ENCODE data around the gene KIAA1549. TPM values are rescaled to one million over a fixed set of nuclear protein-coding genes. Genes with fewer than 3 reads are reported as not detected.
A peak's percentile ranks its signal among the peaks of the same experiment; 100 is the strongest.

Gene KIAA1549
- total and polyA plus RNA-seq, 9 of the 15 experiments (the other 6 are each of a cell fraction or from before 2014, with no cell fraction given) = 0.01 to 0.29 (median 0.07) TPM

GRCh38 chr7:138828302-138828701 is 152.9 kb downstream of the KIAA1549 start (continued):
- TF ChIP-seq PRDM10 (IDR thresholded peaks at IDR 0.05; ENCODE audit: partially characterized antibody) (no peak), ZNF140 (CRISPR knock-in tag; IDR thresholded peaks at IDR 0.05) (no peak)

- in situ Hi-C loops (cut with MboI) = no loop called here
- WGBS (ENCODE audit: insufficient coverage, low coverage, missing lambda C conversion rate) = under 1% methylated on average over 11 of the region's 11 CpGs
- TF ChIP-seq ZNF740 (CRISPR knock-in tag; IDR thresholded peaks at IDR 0.05) (no peak), ZNF740 (tag; IDR thresholded peaks at IDR 0.05) (no peak), PKNOX1 (IDR thresholded peaks at IDR 0.05) (0 out of 2 replicates have a peak, but pooled peaks have one; percentile 19)
- CTCF ChIA-PET (ENCODE audit: low intra/inter-chr PET ratio) = no interaction called here
- Histone ChIP-seq H3K4me1 (replicated peaks in 1 of 2; ENCODE audit: control insufficient read depth in 2 of 2, insufficient read depth in 2 of 2, low read length in 2 of 2) (no peaks in the 10 kb centered on the region), H2AFZ (ENCODE audit: low read depth, low read length) (no peak overlapping the region), H3K4me3 (no peak overlapping the region), H3K36me3 (ENCODE audit: control insufficient read depth, insufficient read depth, low read length) (no peaks in the 10 kb centered on the region), H3K4me2 (ENCODE audit: insufficient read depth, low read length) (no peak overlapping the region), H4K20me1 (replicated peaks; ENCODE audit: control insufficient read depth, insufficient read depth, low read length) (no peaks in the 10 kb centered on the region), H3K27me3 (ENCODE audit: control insufficient read depth in 2 of 2, insufficient read depth in 2 of 2, low read length in 2 of 2) (peaks cover 27 to 34% of the 10 kb centered on the region in 2 experiments), H3K79me2 (ENCODE audit: control insufficient read depth, insufficient read depth, low read length) (no peaks in the 10 kb centered on the region), H3K9ac (ENCODE audit: insufficient read depth in 1 of 2, low read depth in 2 of 2, low read length in 2 of 2) (no peak overlapping the region), H3K9me1 (ENCODE audit: control insufficient read depth, insufficient read depth, low read length) (no peaks in the 10 kb centered on the region), H3K27ac (ENCODE audit: extremely low read depth, low read depth, low read length) (no peak overlapping the region), H3K9me3 (replicated peaks; ENCODE audit: control insufficient read depth, insufficient read depth, low read depth, low read length) (no peaks in the 10 kb centered on the region)
- DNase-seq (ENCODE audit: extremely low read depth in 1 of 4, low spot score in 3 of 4) (no peak), ATAC-seq (no peak), FAIRE-seq (no peak)
- no TSS peak for BruUV-seq (replicated peaks)
- POLR2A ChIA-PET = interaction anchor here (0.5 kb wide), 1 partner anchor 529 kb away, joined by 3 read pairs; no protein-coding TSS in a partner anchor
- intact Hi-C loops (cut with micrococcal nuclease) = no loop called here
These were observed 156.0 kb downstream of the KIAA1549 start for GRCh38 chr7:138825049-138825721.
